Measurements from ENCODE around the gene CPN2. TPM values are rescaled to one million over a fixed set of nuclear protein-coding genes. Genes with fewer than 3 reads are reported as not detected.

CPN2 gene
- total RNA-seq, 2 experiments from 2014 or later, result not detected

GRCh38 chr3:194325424-194326153 is 25.5 kb downstream of the CPN2 start:
- no peak for ATAC-seq
- no peak for DNase-seq
- H3K36me3 Mint-ChIP-seq (ENCODE audit: low read depth), result no peaks in the 10 kb centered on the region
- no peak overlapping the region for H3K27ac Mint-ChIP-seq
- H3K9me3 Mint-ChIP-seq (ENCODE audit: insufficient read depth), result no peaks in the 10 kb centered on the region
- CTCF ChIA-PET, result interaction anchor here (1.1 kb wide), 1 partner anchor 8 kb away, joined by 3 read pairs; no protein-coding TSS in a partner anchor
- H3K27me3 Mint-ChIP-seq (ENCODE audit: low read depth), result peaks cover 12% of the 10 kb centered on the region
- H3K4me3 Mint-ChIP-seq, result no peak overlapping the region
- POLR2A ChIA-PET, result no interaction called here
- H3K4me1 Mint-ChIP-seq (ENCODE audit: low read depth), result no peaks in the 10 kb centered on the region

GRCh38 chr3:194324823-194325327 is 26.3 kb downstream of the CPN2 start:
- no peak overlapping the region for H3K4me3 Mint-ChIP-seq
- H3K27me3 Mint-ChIP-seq (ENCODE audit: low read depth), result peaks cover 10% of the 10 kb centered on the region
- no peak overlapping the region for H3K27ac Mint-ChIP-seq
- ChIA-PET POLR2A (no interaction called here), CTCF (interaction anchor here (1.1 to 1.2 kb wide), 2 partner anchors 9 kb away, joined by 3 read pairs; no protein-coding TSS in a partner anchor)
- no peak for DNase-seq
- H3K36me3 Mint-ChIP-seq (ENCODE audit: low read depth), result no peaks in the 10 kb centered on the region
- no peaks in the 10 kb centered on the region for H3K4me1 Mint-ChIP-seq (ENCODE audit: low read depth)
- no peak for ATAC-seq
- H3K9me3 Mint-ChIP-seq (ENCODE audit: insufficient read depth), result no peaks in the 10 kb centered on the region

- DNase-seq, result peak; percentile 64
- Mint-ChIP-seq H3K27me3 (ENCODE audit: low read depth) (peaks cover 17% of the 10 kb centered on the region), H3K36me3 (ENCODE audit: low read depth) (no peaks in the 10 kb centered on the region), H3K27ac (no peak overlapping the region), H3K4me3 (no peak overlapping the region), H3K4me1 (ENCODE audit: low read depth) (no peaks in the 10 kb centered on the region), H3K9me3 (ENCODE audit: insufficient read depth) (peaks cover 6% of the 10 kb centered on the region)
- CTCF ChIA-PET, result interaction anchor here (1.2 kb wide), 1 partner anchor 8 kb away, joined by 3 read pairs; no protein-coding TSS in a partner anchor
- peak; percentile 67 for ATAC-seq
- POLR2A ChIA-PET, result no interaction called here
These were observed 27.1 kb downstream of the CPN2 start for GRCh38 chr3:194323785-194324735.

GRCh38 chr3:194322678-194323211 is 28.4 kb downstream of the CPN2 start:
- no peak for DNase-seq
- Mint-ChIP-seq H3K27ac (no peak overlapping the region), H3K4me3 (no peak overlapping the region), H3K4me1 (ENCODE audit: low read depth) (no peaks in the 10 kb centered on the region), H3K36me3 (ENCODE audit: low read depth) (no peaks in the 10 kb centered on the region), H3K9me3 (ENCODE audit: insufficient read depth) (peaks cover 7% of the 10 kb centered on the region), H3K27me3 (ENCODE audit: low read depth) (peaks cover 23% of the 10 kb centered on the region)
- ChIA-PET CTCF (interaction anchor here (0.8 to 0.9 kb wide), 2 partner anchors 9 to 11 kb away, joined by 3 read pairs; no protein-coding TSS in a partner anchor), POLR2A (no interaction called here)
- no peak for ATAC-seq

- no peaks in the 10 kb centered on the region for H3K36me3 Mint-ChIP-seq (ENCODE audit: low read depth)
- peaks cover 7% of the 10 kb centered on the region for H3K9me3 Mint-ChIP-seq (ENCODE audit: insufficient read depth)
- H3K27ac Mint-ChIP-seq, result no peak overlapping the region
- ATAC-seq (no peak), DNase-seq (no peak)
- CTCF ChIA-PET, result interaction anchor here (0.9 kb wide), 1 partner anchor 8 kb away, joined by 3 read pairs; no protein-coding TSS in a partner anchor
- H3K4me1 Mint-ChIP-seq (ENCODE audit: low read depth), result no peaks in the 10 kb centered on the region
- peaks cover 29% of the 10 kb centered on the region for H3K27me3 Mint-ChIP-seq (ENCODE audit: low read depth)
- POLR2A ChIA-PET, result no interaction called here
- no peak overlapping the region for H3K4me3 Mint-ChIP-seq
These were observed 29.2 kb downstream of the CPN2 start for GRCh38 chr3:194321693-194322640.

- peaks cover 36% of the 10 kb centered on the region for H3K27me3 Mint-ChIP-seq (ENCODE audit: low read depth)
- peaks cover 7% of the 10 kb centered on the region for H3K9me3 Mint-ChIP-seq (ENCODE audit: insufficient read depth)
- DNase-seq (no peak), ATAC-seq (no peak)
- H3K4me1 Mint-ChIP-seq (ENCODE audit: low read depth), result peaks cover 8% of the 10 kb centered on the region
- POLR2A ChIA-PET, result no interaction called here
- CTCF ChIA-PET, result no interaction called here
- H3K36me3 Mint-ChIP-seq (ENCODE audit: low read depth), result no peaks in the 10 kb centered on the region
- H3K4me3 Mint-ChIP-seq, result no peak overlapping the region
- H3K27ac Mint-ChIP-seq, result no peak overlapping the region
These were observed 30.3 kb downstream of the CPN2 start for GRCh38 chr3:194320744-194321243.

GRCh38 chr3:194320100-194320499 is 31.0 kb downstream of the CPN2 start:
- Mint-ChIP-seq H3K4me3 (no peak overlapping the region), H3K4me1 (ENCODE audit: low read depth) (peaks cover 12% of the 10 kb centered on the region), H3K27ac (no peak overlapping the region), H3K27me3 (ENCODE audit: low read depth) (peaks cover 40% of the 10 kb centered on the region), H3K9me3 (ENCODE audit: insufficient read depth) (peaks cover 7% of the 10 kb centered on the region), H3K36me3 (ENCODE audit: low read depth) (no peaks in the 10 kb centered on the region)
- DNase-seq, result no peak
- ATAC-seq, result no peak
- CTCF ChIA-PET, result no interaction called here
- POLR2A ChIA-PET, result no interaction called here

- Mint-ChIP-seq H3K9me3 (ENCODE audit: insufficient read depth) (peaks cover 7% of the 10 kb centered on the region), H3K27ac (no peak overlapping the region), H3K4me3 (no peak overlapping the region), H3K27me3 (ENCODE audit: low read depth) (peaks cover 49% of the 10 kb centered on the region), H3K36me3 (ENCODE audit: low read depth) (no peaks in the 10 kb centered on the region), H3K4me1 (ENCODE audit: low read depth) (peaks cover 14% of the 10 kb centered on the region)
- ATAC-seq, result no peak
- POLR2A ChIA-PET, result no interaction called here
- CTCF ChIA-PET, result no interaction called here
- DNase-seq, result no peak
These were observed 32.5 kb downstream of the CPN2 start for GRCh38 chr3:194318511-194319161.

- DNase-seq, result no peak
- Mint-ChIP-seq H3K4me1 (ENCODE audit: low read depth) (peaks cover 25% of the 10 kb centered on the region), H3K9me3 (ENCODE audit: insufficient read depth) (peaks cover 7% of the 10 kb centered on the region), H3K36me3 (ENCODE audit: low read depth) (no peaks in the 10 kb centered on the region), H3K27ac (no peak overlapping the region), H3K4me3 (no peak overlapping the region), H3K27me3 (ENCODE audit: low read depth) (peaks cover 55% of the 10 kb centered on the region)
- ChIA-PET CTCF (interaction anchor here (1.0 to 4.1 kb wide), 6 partner anchors 90 to 653 kb away, joined by 3 to 60 read pairs (median 6); no protein-coding TSS in a partner anchor), POLR2A (no interaction called here)
- no peak for ATAC-seq
These were observed 34.2 kb downstream of the CPN2 start for GRCh38 chr3:194316918-194317317.

- peak overlapping the region; percentile 37 for H3K4me3 Mint-ChIP-seq
- peaks cover 63% of the 10 kb centered on the region for H3K27me3 Mint-ChIP-seq (ENCODE audit: low read depth)
- DNase-seq, result no peak
- H3K27ac Mint-ChIP-seq, result no peak overlapping the region
- H3K9me3 Mint-ChIP-seq (ENCODE audit: insufficient read depth), result peaks cover 7% of the 10 kb centered on the region
- ChIA-PET CTCF (interaction anchor here (0.6 to 4.1 kb wide), 50 partner anchors 8 to 856 kb away, joined by 3 to 60 read pairs (median 4); partner anchors contain the start of gene HES1), POLR2A (no interaction called here)
- peak; percentile 59 for ATAC-seq
- H3K4me1 Mint-ChIP-seq (ENCODE audit: low read depth), result peaks cover 30% of the 10 kb centered on the region
- no peaks in the 10 kb centered on the region for H3K36me3 Mint-ChIP-seq (ENCODE audit: low read depth)
These were observed 35.2 kb downstream of the CPN2 start for GRCh38 chr3:194315965-194316361.

Data from activated CD8-positive, alpha-beta T cell treated with anti-CD3 and anti-CD28 coated beads, Interleukin-2, amount 10 ng/mL, durations not matched to agents 7 days and 5 days (primary cell).